ENCODE results near the gene SPOCD1. TPM values are rescaled to one million over a fixed set of nuclear protein-coding genes. Genes with fewer than 3 reads are reported as not detected.

SPOCD1 gene
- polyA plus RNA-seq, 1 of the 3 experiments (the other 2 are of a cell fraction): 10.7 TPM

GRCh38 chr1:31787786-31788137 is 28.1 kb downstream of the SPOCD1 start (continued):
- TF ChIP-seq REST (IDR thresholded peaks at IDR 0.05; ENCODE audit: low read depth, low read length) (no peak), CTCF (IDR thresholded peaks at IDR 0.05) (no peak), USF2 (IDR thresholded peaks at IDR 0.05; ENCODE audit: borderline replicate concordance, low read depth, low read length) (no peak), EP300 (IDR thresholded peaks at IDR 0.05; ENCODE audit: borderline replicate concordance in 1 of 2, low read depth in 1 of 2, low read length in 1 of 2) (no peak), POLR2AphosphoS5 (IDR thresholded peaks at IDR 0.05; ENCODE audit: low read depth, low read length) (no peak), FOSL2 (IDR thresholded peaks at IDR 0.05; ENCODE audit: borderline replicate concordance, low read depth) (no peak), ZBTB33 (IDR thresholded peaks at IDR 0.05; ENCODE audit: borderline replicate concordance, low read depth) (no peak), SMC3 (IDR thresholded peaks at IDR 0.05; ENCODE audit: low read depth, low read length) (no peak)

GRCh38 chr1:31787261-31787660 is 28.6 kb downstream of the SPOCD1 start:
- CTCF ChIA-PET: interaction anchor here (3.5 to 21.1 kb wide), 6 partner anchors 25 to 177 kb away, joined by 20 to 707 read pairs (median 68); partner anchors contain the start of genes ADGRB2 and SPOCD1
- Histone ChIP-seq H3K27ac (ENCODE audit: low read depth in 2 of 2, low read length in 1 of 2) (peak overlapping the region in 1 of 2 experiments; percentile 65; a peak in 2 of 4 replicates), H3K4me3 (ENCODE audit: low read depth in 2 of 2, low read length in 1 of 2) (no peak overlapping the region), H3K36me3 (replicated peaks in 1 of 2; ENCODE audit: control insufficient read depth in 1 of 2, insufficient read depth in 2 of 2, low read length in 1 of 2) (no peaks in the 10 kb centered on the region), H3K27me3 (ENCODE audit: insufficient read depth) (no peaks in the 10 kb centered on the region), H3K79me2 (ENCODE audit: insufficient read depth) (no peaks in the 10 kb centered on the region), H3F3A (replicated peaks; ENCODE audit: insufficient read depth) (peaks cover 9% of the 10 kb centered on the region), H3K9ac (no peak overlapping the region), H3K9me2 (no peaks in the 10 kb centered on the region), H3K4me1 (ENCODE audit: control insufficient read depth in 1 of 2, insufficient read depth in 2 of 2, low read depth in 1 of 2, low read length in 1 of 2) (peaks cover 12 to 75% of the 10 kb centered on the region in 2 experiments), H3K9me3 (no peaks in the 10 kb centered on the region), H2AFZ (ENCODE audit: low read depth) (no peak overlapping the region), H3K4me2 (peak overlapping the region; percentile 98; the same call in 1 of the 2 replicates), H4K20me1 (ENCODE audit: insufficient read depth) (no peaks in the 10 kb centered on the region)
- no peak for TF ChIP-seq MAX (IDR thresholded peaks at IDR 0.05; ENCODE audit: low read depth)
- no peak for TF ChIP-seq PBX3 (IDR thresholded peaks at IDR 0.05)
- TF ChIP-seq NFIC (IDR thresholded peaks at IDR 0.05; ENCODE audit: borderline replicate concordance): no peak
- no peak for TF ChIP-seq YY1 (IDR thresholded peaks at IDR 0.05; ENCODE audit: low read depth)
- TF ChIP-seq REST (IDR thresholded peaks at IDR 0.05; ENCODE audit: low read depth, low read length): no peak
- TF ChIP-seq JUND (IDR thresholded peaks at IDR 0.05): no peak
- TF ChIP-seq GABPA (IDR thresholded peaks at IDR 0.05; ENCODE audit: low read depth): no peak
- DNase-seq: no peak
- WGBS (ENCODE audit: low lambda C conversion rate): 94% methylated on average over 3 of the region's 3 CpGs
- POLR2A ChIA-PET: interaction anchor here (0.6 kb wide), 1 partner anchor 333 kb away, joined by 3 read pairs; no protein-coding TSS in a partner anchor

Data from SK-N-SH (cell line).